Endodermal cell (in vitro differentiated cells): ENCODE measurements around the gene ZFR2. TPM values are rescaled to one million over a fixed set of nuclear protein-coding genes. Genes with fewer than 3 reads are reported as not detected.

Experiments
- DNase-seq: peaks from one replicate; pipeline ENCODE4 v3.0.0-alpha.2; 2017
- H3K27ac ChIP-seq: 2 replicates; pipeline ENCODE4 v1.5.1; 2013; ENCODE audit warnings: mild to moderate bottlenecking, low read depth, low read length, moderate library complexity
- H3K27me3 ChIP-seq: 2 replicates; pipeline ENCODE4 v1.6.1; 2013; ENCODE audit warnings: mild to moderate bottlenecking, low read length, moderate library complexity; ENCODE audit not compliant: insufficient read depth, control insufficient read depth, poor library complexity, severe bottlenecking
- H3K36me3 ChIP-seq: 2 replicates; pipeline ENCODE4 v1.7.0; 2013; ENCODE audit warnings: mild to moderate bottlenecking, low read length, moderate library complexity; ENCODE audit not compliant: control insufficient read depth, insufficient read depth
- H3K4me1 ChIP-seq: one replicate; pipeline ENCODE4 v1.7.0; 2013; ENCODE audit warnings: low read length; ENCODE audit not compliant: control insufficient read depth, insufficient read depth
- H3K4me3 ChIP-seq: 2 replicates; pipeline ENCODE4 v1.5.1; 2013; ENCODE audit warnings: mild to moderate bottlenecking, low read length, moderate library complexity
- H3K9ac ChIP-seq: 2 replicates; pipeline ENCODE4 v1.6.1; 2013; ENCODE audit warnings: mild to moderate bottlenecking, low read length, moderate library complexity; ENCODE audit not compliant: poor library complexity, severe bottlenecking; ENCODE audit errors: extremely low read depth
- H3K9me3 ChIP-seq: 2 replicates; pipeline ENCODE4 v1.6.1; 2013; ENCODE audit warnings: mild to moderate bottlenecking, low read length, moderate library complexity; ENCODE audit not compliant: control insufficient read depth
- H3K27ac Mint-ChIP-seq: 2 replicates; pipeline ENCODE4 v1.8.0; 2020; ENCODE audit warnings: mixed read lengths
- H3K27me3 Mint-ChIP-seq: 2 replicates; pipeline ENCODE4 v1.8.0; 2021; ENCODE audit warnings: mild to moderate bottlenecking, mixed read lengths; ENCODE audit not compliant: insufficient read depth
- H3K36me3 Mint-ChIP-seq: 2 replicates; pipeline ENCODE4 v1.8.0; 2020; ENCODE audit warnings: low read depth, mixed read lengths
- H3K4me1 Mint-ChIP-seq: 2 replicates; pipeline ENCODE4 v1.8.0; 2020; ENCODE audit warnings: mixed read lengths
- H3K4me3 Mint-ChIP-seq: 2 replicates; pipeline ENCODE4 v1.8.0; 2020; ENCODE audit warnings: mild to moderate bottlenecking, moderate library complexity, mixed read lengths
- H3K9me3 Mint-ChIP-seq: 2 replicates; pipeline ENCODE4 v1.8.0; 2020; ENCODE audit warnings: mild to moderate bottlenecking, mixed read lengths
- WGBS, 2 experiments: methylation state at CpG; one replicate each; pipeline versions ENCODE4 v1.1.5 to v1.1.7; 2013; ENCODE audit warnings: missing lambda C conversion rate in 2 of 2, mixed read lengths in 1 of 2; ENCODE audit not compliant: insufficient coverage in 1 of 2, insufficient read length in 1 of 2; 5-methylcytosine and 5-hydroxymethylcytosine counted together
- total RNA-seq, 2 donors: library from RNA; stranded (reverse); fragmentation: NEBNext Ultra II Directional in 1 of 2; extraction: Animal tissue kit (Norgen Biotek cat#: 25700) in 1 of 2; gene quantifications; 2 replicates in 1 of 2; 3 replicates in 1 of 2; pipeline ENCODE4 v1.2.1, GENCODE V29; 2021
- TF ChIP-seq, protein P1 (sequence below): fragments of 200-600 bp; sonication (generic); conservative IDR thresholded peaks from 2 replicates; pipeline ENCODE4 v1.5.0; 2021; ENCODE audit warnings: antibody characterized with exemption, mild to moderate bottlenecking

ZFR2 gene
- total RNA-seq, 2 donors from 2014 or later: 16.4 to 24.6 TPM

DNA sequence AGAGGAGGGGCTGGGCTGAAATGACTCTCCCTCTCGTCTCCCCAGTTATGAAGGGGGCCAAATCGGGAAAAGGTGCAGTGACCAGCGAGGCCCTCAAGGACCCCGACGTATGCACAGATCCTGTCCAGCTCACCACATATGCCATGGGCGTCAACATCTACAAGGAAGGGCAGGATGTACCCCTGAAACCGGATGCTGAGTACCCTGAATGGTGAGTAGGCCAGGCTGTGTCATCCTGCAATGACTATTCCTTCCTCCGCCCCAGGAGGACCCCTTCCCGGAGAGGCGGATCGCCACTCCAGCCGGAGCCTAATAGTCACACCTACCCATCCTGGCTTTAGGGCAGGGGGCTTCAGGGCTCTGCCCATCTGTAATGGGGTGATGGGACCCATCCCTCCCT is 103.7 kb downstream of the ZFR2 start:
- Histone ChIP-seq H3K9ac (no peak overlapping the region), H3K4me3 (no peak overlapping the region), H3K27me3 (no peaks in the 10 kb centered on the region), H3K27ac (no peak overlapping the region), H3K4me1 (no peaks in the 10 kb centered on the region), H3K9me3 (no peaks in the 10 kb centered on the region), H3K36me3 (no peaks in the 10 kb centered on the region)
- WGBS, 2 experiments: 91 to 95% methylated on average over 12 of the region's 12 CpGs
- Mint-ChIP-seq H3K4me1 (no peaks in the 10 kb centered on the region), H3K36me3 (peaks cover 10% of the 10 kb centered on the region), H3K9me3 (no peaks in the 10 kb centered on the region), H3K27me3 (no peaks in the 10 kb centered on the region), H3K4me3 (no peak overlapping the region), H3K27ac (no peak overlapping the region)
- TF ChIP-seq, protein P1, sequence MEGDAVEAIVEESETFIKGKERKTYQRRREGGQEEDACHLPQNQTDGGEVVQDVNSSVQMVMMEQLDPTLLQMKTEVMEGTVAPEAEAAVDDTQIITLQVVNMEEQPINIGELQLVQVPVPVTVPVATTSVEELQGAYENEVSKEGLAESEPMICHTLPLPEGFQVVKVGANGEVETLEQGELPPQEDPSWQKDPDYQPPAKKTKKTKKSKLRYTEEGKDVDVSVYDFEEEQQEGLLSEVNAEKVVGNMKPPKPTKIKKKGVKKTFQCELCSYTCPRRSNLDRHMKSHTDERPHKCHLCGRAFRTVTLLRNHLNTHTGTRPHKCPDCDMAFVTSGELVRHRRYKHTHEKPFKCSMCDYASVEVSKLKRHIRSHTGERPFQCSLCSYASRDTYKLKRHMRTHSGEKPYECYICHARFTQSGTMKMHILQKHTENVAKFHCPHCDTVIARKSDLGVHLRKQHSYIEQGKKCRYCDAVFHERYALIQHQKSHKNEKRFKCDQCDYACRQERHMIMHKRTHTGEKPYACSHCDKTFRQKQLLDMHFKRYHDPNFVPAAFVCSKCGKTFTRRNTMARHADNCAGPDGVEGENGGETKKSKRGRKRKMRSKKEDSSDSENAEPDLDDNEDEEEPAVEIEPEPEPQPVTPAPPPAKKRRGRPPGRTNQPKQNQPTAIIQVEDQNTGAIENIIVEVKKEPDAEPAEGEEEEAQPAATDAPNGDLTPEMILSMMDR: no peak
- DNase-seq: peak; percentile 40

DNA sequence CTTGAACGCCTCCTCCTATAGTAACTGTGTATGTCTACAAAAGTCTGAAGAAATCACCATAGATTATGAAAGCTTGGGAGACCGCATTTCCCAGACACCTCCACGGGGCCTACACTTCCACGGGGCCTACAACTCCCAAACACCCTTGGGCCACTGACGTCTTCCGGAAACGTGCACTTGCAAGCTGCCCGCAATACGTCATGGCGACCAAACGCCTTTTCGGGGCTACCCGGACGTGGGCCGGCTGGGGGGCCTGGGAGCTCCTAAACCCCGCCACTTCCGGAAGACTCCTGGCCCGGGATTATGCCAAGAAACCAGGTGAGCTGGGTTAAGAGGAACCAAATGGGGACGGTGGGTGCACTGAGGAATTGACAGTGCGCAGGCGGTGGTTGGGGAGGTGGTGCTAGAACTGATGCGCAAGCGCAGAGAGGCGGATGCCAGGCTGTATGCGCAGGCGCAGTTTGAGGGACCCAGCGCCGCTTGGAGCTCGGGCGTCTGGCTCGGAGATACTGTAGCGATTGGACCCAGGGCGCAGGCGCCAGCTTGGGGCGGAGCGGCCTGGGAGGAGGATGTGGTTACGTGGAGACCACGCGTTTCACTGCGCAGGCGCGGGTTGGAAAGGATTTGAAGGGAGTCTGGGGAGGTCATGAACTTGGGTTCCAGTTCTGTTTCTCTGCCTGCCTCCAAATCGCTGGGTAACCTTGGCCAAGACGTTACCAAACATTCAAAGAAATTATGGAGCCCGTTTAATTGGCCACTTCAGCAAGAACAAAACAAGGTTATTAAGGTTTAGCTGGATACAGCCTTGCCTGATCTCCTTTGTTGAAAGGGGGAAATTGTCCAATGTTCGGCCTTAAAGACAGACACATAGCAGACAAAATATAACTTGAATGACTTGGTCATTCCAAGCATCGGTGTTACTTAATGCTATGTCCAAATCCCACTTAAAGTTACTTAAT is 106.1 kb downstream of the ZFR2 start, which contains the start of gene MRPL54:
Gene MRPL54, plus strand, starts transcription at position 182 of the 959 bp plus-strand sequence. Its CDS starts 19 bp downstream, at position 201.
- Mint-ChIP-seq H3K4me1 (no peaks in the 10 kb centered on the region), H3K9me3 (no peaks in the 10 kb centered on the region), H3K27ac (peak within 1 kb of the TSS; percentile 99), H3K27me3 (no peaks in the 10 kb centered on the region), H3K4me3 (peak within 1 kb of the TSS; percentile 93), H3K36me3 (peaks cover 17% of the 10 kb centered on the region)
- no peaks in the 10 kb centered on the region for H3K27me3 ChIP-seq
- no peaks in the 10 kb centered on the region for H3K4me1 ChIP-seq
- TF ChIP-seq, protein P1: no peak
- peak within 1 kb of the TSS; percentile 90 for H3K9ac ChIP-seq
- WGBS, 2 experiments: 5 to 7% methylated on average over 30 to 47 of the region's 47 CpGs
- peak; percentile 100 for DNase-seq
- H3K4me3 ChIP-seq: peak within 1 kb of the TSS; percentile 94
- H3K9me3 ChIP-seq: no peaks in the 10 kb centered on the region
- peak within 1 kb of the TSS; percentile 96 for H3K27ac ChIP-seq
- peaks cover 5% of the 10 kb centered on the region for H3K36me3 ChIP-seq

DNA sequence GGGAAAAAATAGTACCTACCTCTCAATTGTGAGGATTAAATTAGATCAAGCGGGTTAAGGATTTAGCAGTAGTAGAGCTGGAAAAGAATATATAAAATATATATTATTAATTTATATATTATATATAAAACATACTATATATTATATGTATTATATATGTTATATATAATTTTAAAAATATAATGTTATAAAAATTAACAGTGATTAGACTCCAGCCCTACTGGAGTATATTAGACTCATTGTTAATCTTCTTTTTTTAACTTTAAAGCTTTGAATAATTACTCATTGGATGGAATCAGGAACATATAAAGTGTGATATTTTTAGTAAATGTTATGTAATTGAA is 106.7 kb downstream of the ZFR2 start:
- H3K27ac Mint-ChIP-seq: peak overlapping the region; percentile 99
- H3K9ac ChIP-seq: no peak overlapping the region

More for the DNA sequence above, 106.7 kb downstream of the ZFR2 start:
- H3K36me3 ChIP-seq: peaks cover 5% of the 10 kb centered on the region
- H3K27ac ChIP-seq: no peak overlapping the region
- H3K4me1 ChIP-seq: no peaks in the 10 kb centered on the region
- WGBS, 2 experiments: no CpG with 5 or more reads among the region's 1 CpG
- H3K27me3 ChIP-seq: no peaks in the 10 kb centered on the region
- no peak for DNase-seq
- Mint-ChIP-seq H3K4me1 (no peaks in the 10 kb centered on the region), H3K27me3 (no peaks in the 10 kb centered on the region), H3K9me3 (no peaks in the 10 kb centered on the region), H3K36me3 (peaks cover 17% of the 10 kb centered on the region), H3K4me3 (peak overlapping the region; percentile 93)
- H3K4me3 ChIP-seq: peak overlapping the region; percentile 94
- TF ChIP-seq, protein P1: no peak
- no peaks in the 10 kb centered on the region for H3K9me3 ChIP-seq
